Anterior cingulate cortex (tissue), 58 donors: ENCODE data around the gene ITPKB.

Experiments used
- DNase-seq, 58 donors: peaks; one replicate each; lab custom pipeline; 2025; lab: John Stamatoyannopoulos, UW

ITPKB gene

GRCh38 chr1:226688056-226688748, 50.9 kb downstream of the ITPKB start:
- peak in 53 of 58 donors; percentile 31 to 89 (median 74) for DNase-seq

DNA sequence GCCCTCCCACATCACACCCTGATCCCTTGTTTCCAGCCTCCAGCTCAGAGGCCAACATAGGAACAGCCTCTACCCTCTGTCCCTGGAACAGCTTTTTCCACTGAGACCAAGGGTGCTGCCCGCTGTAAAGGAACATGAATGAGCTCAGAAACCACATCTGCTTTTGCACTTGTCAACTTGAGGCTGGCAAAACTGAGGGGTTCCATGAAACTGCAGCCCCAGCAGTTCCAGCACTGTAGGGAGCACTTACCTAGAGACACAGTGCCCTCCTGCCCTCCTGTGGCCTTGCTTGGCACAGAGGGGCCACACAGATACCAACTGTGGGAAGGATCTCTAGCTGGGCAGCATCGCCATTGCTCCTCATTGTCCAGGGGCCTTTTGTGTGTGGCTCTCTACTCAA, 51.7 kb downstream of the ITPKB start:
- DNase-seq, result peak in 5 of 58 donors; percentile 23 to 54 (median 40)

- no peak for DNase-seq
Measured at GRCh38 chr1:226686440-226687425, 52.3 kb downstream of the ITPKB start.

GRCh38 chr1:226685196-226685820, 53.8 kb downstream of the ITPKB start:
- DNase-seq, result no peak

- DNase-seq, result no peak
Measured at GRCh38 chr1:226684026-226684425, 55.1 kb downstream of the ITPKB start.

DNA sequence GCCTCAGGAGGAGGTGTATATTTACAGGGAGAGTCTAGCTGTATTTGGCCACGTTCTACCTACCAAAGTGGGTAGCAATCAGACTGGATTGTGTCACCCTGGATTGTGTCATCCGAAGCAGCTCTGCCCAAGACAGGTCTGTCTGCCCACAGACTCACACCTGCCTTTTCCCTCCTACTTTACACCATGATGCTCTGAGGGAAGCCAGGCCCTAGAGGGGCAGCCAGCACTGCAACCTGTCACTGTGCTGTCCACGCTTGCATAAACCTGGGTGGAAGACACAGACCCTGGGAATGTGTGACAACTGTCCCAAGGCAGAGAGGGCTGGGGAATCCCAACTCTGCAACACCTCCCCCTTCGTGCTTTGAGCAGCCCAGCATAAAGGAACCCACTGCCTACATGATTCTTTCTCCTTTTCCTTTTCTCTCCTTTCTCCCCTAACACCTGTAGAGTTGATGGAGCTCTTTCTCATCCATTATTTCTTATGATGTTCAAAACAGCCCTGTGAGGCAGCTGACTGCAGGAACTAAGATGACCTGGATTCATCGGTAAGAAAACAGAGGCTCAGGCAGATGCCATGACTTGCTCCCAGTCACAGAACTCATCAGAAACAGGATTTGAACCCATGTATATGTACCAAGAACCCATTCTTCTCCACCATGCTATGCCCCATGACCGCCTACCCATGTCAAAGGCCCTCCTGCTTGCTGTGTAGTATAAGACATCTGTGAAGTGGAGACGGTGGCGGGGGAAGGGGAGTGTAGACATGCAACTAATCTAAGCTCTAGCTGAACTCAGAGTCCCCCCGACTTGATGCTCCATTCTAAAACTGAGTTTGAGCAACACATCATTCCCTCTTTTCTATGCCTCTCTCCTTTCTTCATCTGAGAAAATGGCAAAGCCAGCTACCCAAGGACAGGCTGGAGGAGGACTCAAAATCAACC, 55.9 kb downstream of the ITPKB start:
- no peak for DNase-seq

DNA sequence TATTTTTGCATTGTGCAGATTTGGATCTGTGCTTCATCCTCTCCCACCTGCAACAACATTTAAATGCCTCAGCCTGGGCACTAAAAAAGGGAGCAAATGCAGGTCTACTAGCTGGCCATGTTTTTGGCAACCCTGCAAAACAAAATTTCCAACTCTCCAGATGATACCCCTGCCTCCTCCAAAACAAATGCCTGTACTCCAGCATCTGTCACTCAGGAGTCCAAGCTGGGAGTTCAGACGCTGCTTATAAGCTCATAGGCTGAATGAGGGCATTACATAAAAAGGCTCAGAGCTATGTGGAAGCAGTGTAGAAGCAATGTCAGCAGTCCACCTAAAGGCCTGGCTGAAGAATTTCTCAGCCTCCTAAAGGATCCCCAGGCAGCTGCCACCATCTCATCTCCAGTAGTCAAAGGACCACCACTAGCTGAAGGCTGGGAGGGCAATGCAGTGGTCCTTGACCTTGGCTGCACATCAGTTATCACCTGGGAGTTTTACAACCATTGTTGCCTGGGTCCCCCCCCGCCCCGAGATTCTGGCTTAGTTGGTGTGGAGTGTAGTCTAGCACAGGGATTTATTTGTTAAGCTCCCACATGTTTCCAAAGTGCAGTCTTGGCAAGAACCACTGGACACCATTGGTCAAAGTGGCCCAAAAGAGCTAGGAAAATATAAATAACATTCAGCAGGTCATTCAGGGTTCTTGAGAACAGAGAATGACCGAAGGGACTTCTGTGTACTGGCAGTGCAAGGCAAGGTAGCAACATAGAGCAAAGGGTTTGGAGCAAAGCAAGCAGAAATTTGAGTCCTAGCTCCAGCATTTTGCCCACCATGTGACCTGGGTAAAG, 57.2 kb downstream of the ITPKB start:
- DNase-seq, result peak in 1 of 58 donors; percentile 26

GRCh38 chr1:226680653-226681052, 58.4 kb downstream of the ITPKB start:
- no peak for DNase-seq

- DNase-seq, result peak in 53 of 58 donors; percentile 4 to 84 (median 69)
Measured at GRCh38 chr1:226679853-226680516, 59.1 kb downstream of the ITPKB start.

- DNase-seq, result no peak
Measured at GRCh38 chr1:226679262-226679661, 59.8 kb downstream of the ITPKB start.

- no peak for DNase-seq
Measured at GRCh38 chr1:226678701-226679100, 60.4 kb downstream of the ITPKB start.

DNA sequence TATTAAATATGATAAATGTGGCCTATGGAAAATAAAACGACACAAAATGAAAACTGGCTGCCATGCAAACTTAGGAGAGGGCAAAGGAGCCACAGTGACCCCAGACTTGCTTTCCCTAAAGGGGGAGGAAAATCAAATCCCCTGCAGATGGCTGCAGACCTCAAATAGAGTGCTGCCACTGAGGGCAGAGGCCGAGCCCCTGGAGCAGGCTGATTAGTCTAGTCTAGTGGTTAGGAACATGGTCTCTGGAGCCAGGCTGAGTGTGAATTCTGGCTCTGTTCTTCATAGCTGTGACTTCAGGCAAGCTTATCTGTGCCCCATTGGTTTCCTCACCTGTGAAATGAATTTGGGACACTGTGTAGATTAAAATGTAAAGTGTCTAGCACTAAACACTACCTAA, 60.8 kb downstream of the ITPKB start:
- DNase-seq, result no peak

DNA sequence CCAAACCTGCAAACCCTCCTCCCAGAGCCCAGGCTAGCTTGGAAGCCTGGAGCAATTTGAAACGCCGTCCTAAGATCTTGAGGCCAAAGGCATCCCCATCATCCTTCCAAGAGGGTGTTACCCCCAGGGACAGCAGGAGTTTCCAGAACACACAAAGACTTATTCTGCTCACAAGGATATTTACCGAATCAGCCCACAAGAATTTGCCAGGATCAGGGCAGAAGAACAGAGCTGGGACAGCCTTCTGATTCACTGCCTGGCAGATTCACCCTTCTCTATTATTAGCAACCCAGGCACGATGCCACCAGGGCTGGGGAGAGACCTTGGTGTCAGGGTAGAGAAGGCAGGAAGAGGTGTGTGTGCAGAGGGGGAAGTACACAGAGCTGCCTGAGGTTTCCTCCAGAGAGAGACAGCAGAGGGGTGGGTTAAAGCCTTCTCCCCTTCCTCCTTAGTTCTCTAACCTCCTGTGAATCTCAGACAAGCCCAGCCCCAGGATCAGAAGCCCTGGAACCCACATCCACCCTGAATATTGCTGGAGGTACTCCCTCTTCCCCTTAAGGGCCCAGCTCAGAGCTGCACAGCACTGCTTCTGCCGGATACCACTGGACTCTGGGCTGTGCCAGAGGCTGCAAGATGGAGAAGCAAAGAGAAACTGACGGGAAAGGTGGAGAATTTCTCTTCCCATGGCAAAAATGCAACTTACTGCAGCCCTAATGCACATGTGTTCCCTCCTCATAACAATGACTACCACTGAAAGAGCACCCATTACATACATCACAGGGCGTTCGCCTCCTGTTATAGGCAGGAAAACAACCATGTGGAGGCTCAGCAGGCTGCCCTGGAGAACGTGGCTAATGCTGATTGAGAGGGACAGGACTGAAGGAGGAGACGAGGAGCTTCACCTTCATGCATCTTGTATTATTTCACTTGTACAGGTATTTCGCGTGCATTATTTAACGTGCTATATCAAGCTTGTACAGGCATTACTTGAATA, 61.8 kb downstream of the ITPKB start:
- DNase-seq, result peak in 45 of 58 donors; percentile 33 to 87 (median 60)

- no peak for DNase-seq
Measured at GRCh38 chr1:226676381-226676780, 62.7 kb downstream of the ITPKB start.

DNA sequence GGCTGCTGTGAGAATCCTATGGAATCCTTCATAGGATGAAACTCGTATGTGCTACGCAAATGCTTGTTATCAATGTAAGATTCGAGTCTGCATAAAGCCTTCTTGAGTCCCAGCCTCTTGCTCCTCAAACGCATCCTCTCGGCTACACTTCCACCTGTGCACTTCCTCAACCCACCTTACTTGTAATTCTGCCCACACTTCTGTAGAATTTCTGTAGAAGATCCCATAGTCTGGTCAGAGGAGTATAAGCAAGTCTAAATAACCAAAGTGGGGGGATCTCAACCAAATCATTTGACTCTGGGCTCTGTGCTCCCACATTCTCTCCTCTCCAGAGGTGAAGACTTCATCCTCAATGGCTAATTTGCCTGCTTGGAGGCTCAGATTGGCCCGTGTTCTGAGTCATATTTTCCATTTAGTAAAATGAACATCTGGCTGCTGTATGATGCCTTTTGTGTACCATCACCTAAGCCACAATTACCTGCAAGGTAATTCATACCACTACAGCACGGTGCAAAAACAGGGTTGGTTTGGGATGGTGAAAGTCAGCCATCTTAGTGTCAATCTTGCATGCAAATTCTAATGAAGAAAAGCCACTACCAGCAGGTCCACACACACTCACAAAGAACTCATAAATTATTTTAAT, 63.2 kb downstream of the ITPKB start:
- no peak for DNase-seq

DNA sequence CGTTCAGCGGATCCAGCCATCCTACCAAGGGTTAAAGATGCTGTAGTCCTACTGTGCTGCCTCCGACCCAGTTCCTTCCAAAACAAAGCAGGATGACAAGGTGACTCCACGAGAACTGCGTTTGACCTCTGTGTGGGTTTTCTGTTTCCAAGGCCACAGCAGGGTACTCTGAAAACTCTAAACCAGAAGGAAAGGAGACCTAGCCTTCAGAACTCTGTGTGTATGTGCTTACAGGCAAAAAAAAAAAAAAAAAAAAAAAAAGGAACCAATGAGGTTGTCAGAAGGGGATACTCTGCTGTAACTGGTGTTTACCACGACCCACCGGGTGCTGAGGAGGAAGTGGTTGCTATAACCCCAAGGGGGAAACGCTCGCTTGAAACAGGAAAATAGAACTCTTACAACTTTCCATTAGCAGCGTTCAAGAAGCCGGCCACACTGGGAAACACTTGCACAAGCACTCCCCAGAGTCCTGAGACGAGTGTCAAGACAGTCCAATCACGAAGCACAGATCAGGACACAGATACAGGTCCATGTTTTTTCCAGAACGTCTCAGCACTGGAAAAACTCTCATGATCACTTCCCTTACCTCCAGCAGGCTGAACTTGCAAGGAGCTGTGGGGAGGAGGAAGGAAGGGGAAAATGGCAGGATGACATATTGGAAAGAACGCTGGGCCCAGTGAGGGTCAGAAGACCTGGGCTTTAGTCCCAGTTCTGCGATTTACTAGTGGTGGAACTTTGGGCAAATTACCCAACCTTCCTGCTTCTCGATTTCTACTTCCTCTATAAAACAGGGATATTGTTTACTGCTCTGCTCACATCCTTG, 64.0 kb downstream of the ITPKB start:
- peak in 8 of 58 donors; percentile 30 to 66 (median 42) for DNase-seq
